ENCODE measurements around the gene CA9. TPM values are rescaled to one million over a fixed set of nuclear protein-coding genes. Genes with fewer than 3 reads are reported as not detected.

CA9 gene
- polyA plus RNA-seq, 12 donors = 0.42 to 6.9 (median 0.75) TPM; not detected in 2

Other genes starting within 250 kb of the CA9 start
- gene RUSC2, start 183.8 kb upstream of the CA9 start, polyA plus RNA-seq (ENCODE audit: insufficient read length in 12 of 12) = 10 to 100 TPM in 11 of 12 donors, not detected in 1; 42.6 to 79.5 (median 60.8) TPM
- gene TESK1, start 68.7 kb upstream of the CA9 start, polyA plus RNA-seq (ENCODE audit: insufficient read length in 12 of 12) = 10 to 100 TPM in 11 of 12 donors, not detected in 1; 27.1 to 42.8 (median 33.8) TPM
- 1 to 10 TPM in 10 of 12 donors, not detected in 2; 1.0 to 4.8 (median 2.1) TPM for gene CD72, start 55.5 kb upstream of the CA9 start, polyA plus RNA-seq (ENCODE audit: insufficient read length in 12 of 12)
- 1 to 10 TPM in 1 of 12 donors, under 1 TPM in 8, not detected in 3; 0.13 to 2.3 (median 0.20) TPM for gene SIT1, start 23.0 kb upstream of the CA9 start, polyA plus RNA-seq (ENCODE audit: insufficient read length in 12 of 12)
- not detected for gene RMRP, start 15.9 kb upstream of the CA9 start, polyA plus RNA-seq (ENCODE audit: insufficient read length in 12 of 12)
- 10 to 100 TPM in 10 of 12 donors, not detected in 2; 12.4 to 21.7 (median 16.1) TPM for gene CCDC107, start 15.6 kb upstream of the CA9 start, polyA plus RNA-seq (ENCODE audit: insufficient read length in 12 of 12)
- gene ARHGEF39, start 8.7 kb upstream of the CA9 start, polyA plus RNA-seq (ENCODE audit: insufficient read length in 12 of 12) = 1 to 10 TPM in 11 of 12 donors, not detected in 1; 3.3 to 8.0 (median 5.2) TPM
- gene TPM2, start 16.0 kb downstream of the CA9 start, polyA plus RNA-seq (ENCODE audit: insufficient read length in 12 of 12) = over 10,000 TPM in 1 of 12 donors, 1,000 to 10,000 TPM in 11; 1,434 to 10,856 (median 6,506) TPM
- 100 to 1,000 TPM in 3 of 12 donors, 10 to 100 TPM in 8, not detected in 1; 83.0 to 108 (median 90.3) TPM for gene TLN1, start 58.3 kb downstream of the CA9 start, polyA plus RNA-seq (ENCODE audit: insufficient read length in 12 of 12)
- gene CREB3, start 58.7 kb downstream of the CA9 start, polyA plus RNA-seq (ENCODE audit: insufficient read length in 12 of 12) = 10 to 100 TPM in 11 of 12 donors, not detected in 1; 21.3 to 45.7 (median 24.9) TPM
- gene GBA2, start 75.3 kb downstream of the CA9 start, polyA plus RNA-seq (ENCODE audit: insufficient read length in 12 of 12) = 10 to 100 TPM in 11 of 12 donors, not detected in 1; 33.9 to 87.1 (median 55.8) TPM
- gene RGP1, start 75.4 kb downstream of the CA9 start, polyA plus RNA-seq (ENCODE audit: insufficient read length in 12 of 12) = 10 to 100 TPM in 11 of 12 donors, not detected in 1; 15.1 to 21.8 (median 19.8) TPM
- 1 to 10 TPM in 1 of 12 donors, under 1 TPM in 1, not detected in 10; 0.98 to 1.4 TPM for gene MSMP, start 80.3 kb downstream of the CA9 start, polyA plus RNA-seq (ENCODE audit: insufficient read length in 12 of 12)
- 10 to 100 TPM in 11 of 12 donors, not detected in 1; 14.4 to 30.9 (median 26.3) TPM for gene NPR2, start 117.7 kb downstream of the CA9 start, polyA plus RNA-seq (ENCODE audit: insufficient read length in 12 of 12)
- 1 to 10 TPM in 10 of 12 donors, not detected in 2; 1.7 to 4.0 (median 2.2) TPM for gene SPAG8, start 138.3 kb downstream of the CA9 start, polyA plus RNA-seq (ENCODE audit: insufficient read length in 12 of 12)
- 10 to 100 TPM in 11 of 12 donors, not detected in 1; 25.7 to 40.7 (median 29.3) TPM for gene HINT2, start 141.1 kb downstream of the CA9 start, polyA plus RNA-seq (ENCODE audit: insufficient read length in 12 of 12)
- under 1 TPM in 10 of 12 donors, not detected in 2; 0.07 to 0.62 (median 0.23) TPM for gene FAM221B, start 154.8 kb downstream of the CA9 start, polyA plus RNA-seq (ENCODE audit: insufficient read length in 12 of 12)
- gene TMEM8B, start 155.3 kb downstream of the CA9 start, polyA plus RNA-seq (ENCODE audit: insufficient read length in 12 of 12) = 10 to 100 TPM in 11 of 12 donors, not detected in 1; 12.0 to 33.1 (median 22.2) TPM
- under 1 TPM in 4 of 12 donors, not detected in 8; 0.13 to 0.31 (median 0.17) TPM for gene OR13J1, start 196.5 kb downstream of the CA9 start, polyA plus RNA-seq (ENCODE audit: insufficient read length in 12 of 12)
- gene HRCT1, start 232.3 kb downstream of the CA9 start, polyA plus RNA-seq (ENCODE audit: insufficient read length in 12 of 12) = 1 to 10 TPM in 8 of 12 donors, under 1 TPM in 2, not detected in 2; 0.18 to 2.6 (median 1.5) TPM
- 1 to 10 TPM in 10 of 12 donors, not detected in 2; 1.1 to 2.8 (median 1.9) TPM for gene SPAAR, start 235.6 kb downstream of the CA9 start, polyA plus RNA-seq (ENCODE audit: insufficient read length in 12 of 12)

Measured in muscle of arm (tissue), 12 donors.